22Rv1 (cell line): ENCODE data around the gene TUT7.

Source experiments
- CTCF ChIP-seq: fragments of 450-650 bp; IDR thresholded peaks from 2 replicates; pipeline ENCODE4 v1.5.1; 2017; ENCODE audit warnings: mild to moderate bottlenecking
- ZFX ChIP-seq: fragments of 450-650 bp; IDR thresholded peaks from 2 replicates; pipeline ENCODE4 v1.6.1; 2017; ENCODE audit warnings: antibody characterized with exemption, borderline replicate concordance

GRCh38 chr9:86301686-86302085 is 52.5 kb downstream of the TUT7 start:
- TF ChIP-seq CTCF, result no peak
- no peak for TF ChIP-seq ZFX
